Measurements from ENCODE around the gene OR4E1.

Gene OR4E1

DNA sequence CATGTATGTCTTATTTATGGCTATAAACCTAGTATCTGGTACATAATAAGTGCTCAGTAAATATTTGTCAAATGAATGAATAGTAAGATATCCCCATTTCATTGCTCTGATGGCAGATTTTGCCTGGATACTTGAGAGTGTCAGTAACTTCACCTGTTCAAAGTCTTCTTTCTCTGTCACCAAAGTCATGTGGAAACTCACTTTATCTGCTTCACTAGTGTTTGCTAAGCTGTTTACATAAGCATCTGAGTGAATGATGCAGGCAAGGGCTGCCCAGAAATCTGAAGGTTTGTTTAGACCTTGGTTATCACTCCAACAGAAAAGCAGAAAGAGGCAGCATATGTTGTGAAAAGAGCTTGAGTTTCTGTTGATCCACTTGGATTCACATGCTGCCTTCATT is 4.3 kb downstream of the OR4E1 start:
- Histone ChIP-seq H3K4me3 (replicated peaks; ENCODE audit: insufficient read depth, low read length) (no peak overlapping the region), H3K27me3 (ENCODE audit: insufficient read depth, poor library complexity, severe bottlenecking) (no peaks in the 10 kb centered on the region), H3K27ac (replicated peaks) (no peak overlapping the region)
- TF ChIP-seq SPI1 (IDR thresholded peaks at IDR 0.05; ENCODE audit: borderline replicate concordance, low read depth): no peak
- TF ChIP-seq, protein P1, sequence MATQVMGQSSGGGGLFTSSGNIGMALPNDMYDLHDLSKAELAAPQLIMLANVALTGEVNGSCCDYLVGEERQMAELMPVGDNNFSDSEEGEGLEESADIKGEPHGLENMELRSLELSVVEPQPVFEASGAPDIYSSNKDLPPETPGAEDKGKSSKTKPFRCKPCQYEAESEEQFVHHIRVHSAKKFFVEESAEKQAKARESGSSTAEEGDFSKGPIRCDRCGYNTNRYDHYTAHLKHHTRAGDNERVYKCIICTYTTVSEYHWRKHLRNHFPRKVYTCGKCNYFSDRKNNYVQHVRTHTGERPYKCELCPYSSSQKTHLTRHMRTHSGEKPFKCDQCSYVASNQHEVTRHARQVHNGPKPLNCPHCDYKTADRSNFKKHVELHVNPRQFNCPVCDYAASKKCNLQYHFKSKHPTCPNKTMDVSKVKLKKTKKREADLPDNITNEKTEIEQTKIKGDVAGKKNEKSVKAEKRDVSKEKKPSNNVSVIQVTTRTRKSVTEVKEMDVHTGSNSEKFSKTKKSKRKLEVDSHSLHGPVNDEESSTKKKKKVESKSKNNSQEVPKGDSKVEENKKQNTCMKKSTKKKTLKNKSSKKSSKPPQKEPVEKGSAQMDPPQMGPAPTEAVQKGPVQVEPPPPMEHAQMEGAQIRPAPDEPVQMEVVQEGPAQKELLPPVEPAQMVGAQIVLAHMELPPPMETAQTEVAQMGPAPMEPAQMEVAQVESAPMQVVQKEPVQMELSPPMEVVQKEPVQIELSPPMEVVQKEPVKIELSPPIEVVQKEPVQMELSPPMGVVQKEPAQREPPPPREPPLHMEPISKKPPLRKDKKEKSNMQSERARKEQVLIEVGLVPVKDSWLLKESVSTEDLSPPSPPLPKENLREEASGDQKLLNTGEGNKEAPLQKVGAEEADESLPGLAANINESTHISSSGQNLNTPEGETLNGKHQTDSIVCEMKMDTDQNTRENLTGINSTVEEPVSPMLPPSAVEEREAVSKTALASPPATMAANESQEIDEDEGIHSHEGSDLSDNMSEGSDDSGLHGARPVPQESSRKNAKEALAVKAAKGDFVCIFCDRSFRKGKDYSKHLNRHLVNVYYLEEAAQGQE (IDR thresholded peaks at IDR 0.05; ENCODE audit: insufficient replicate concordance, low read depth): no peak
- TF ChIP-seq GABPA (IDR thresholded peaks at IDR 0.05; ENCODE audit: low read depth): no peak
- TF ChIP-seq, protein P2, sequence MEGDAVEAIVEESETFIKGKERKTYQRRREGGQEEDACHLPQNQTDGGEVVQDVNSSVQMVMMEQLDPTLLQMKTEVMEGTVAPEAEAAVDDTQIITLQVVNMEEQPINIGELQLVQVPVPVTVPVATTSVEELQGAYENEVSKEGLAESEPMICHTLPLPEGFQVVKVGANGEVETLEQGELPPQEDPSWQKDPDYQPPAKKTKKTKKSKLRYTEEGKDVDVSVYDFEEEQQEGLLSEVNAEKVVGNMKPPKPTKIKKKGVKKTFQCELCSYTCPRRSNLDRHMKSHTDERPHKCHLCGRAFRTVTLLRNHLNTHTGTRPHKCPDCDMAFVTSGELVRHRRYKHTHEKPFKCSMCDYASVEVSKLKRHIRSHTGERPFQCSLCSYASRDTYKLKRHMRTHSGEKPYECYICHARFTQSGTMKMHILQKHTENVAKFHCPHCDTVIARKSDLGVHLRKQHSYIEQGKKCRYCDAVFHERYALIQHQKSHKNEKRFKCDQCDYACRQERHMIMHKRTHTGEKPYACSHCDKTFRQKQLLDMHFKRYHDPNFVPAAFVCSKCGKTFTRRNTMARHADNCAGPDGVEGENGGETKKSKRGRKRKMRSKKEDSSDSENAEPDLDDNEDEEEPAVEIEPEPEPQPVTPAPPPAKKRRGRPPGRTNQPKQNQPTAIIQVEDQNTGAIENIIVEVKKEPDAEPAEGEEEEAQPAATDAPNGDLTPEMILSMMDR (IDR thresholded peaks at IDR 0.05; ENCODE audit: insufficient read depth, low read length): no peak
- no peak for TF ChIP-seq POLR2AphosphoS5 (IDR thresholded peaks at IDR 0.05; ENCODE audit: low read depth)
- no peak for DNase-seq (ENCODE audit: low read depth in 1 of 2, low spot score in 1 of 2)

DNA sequence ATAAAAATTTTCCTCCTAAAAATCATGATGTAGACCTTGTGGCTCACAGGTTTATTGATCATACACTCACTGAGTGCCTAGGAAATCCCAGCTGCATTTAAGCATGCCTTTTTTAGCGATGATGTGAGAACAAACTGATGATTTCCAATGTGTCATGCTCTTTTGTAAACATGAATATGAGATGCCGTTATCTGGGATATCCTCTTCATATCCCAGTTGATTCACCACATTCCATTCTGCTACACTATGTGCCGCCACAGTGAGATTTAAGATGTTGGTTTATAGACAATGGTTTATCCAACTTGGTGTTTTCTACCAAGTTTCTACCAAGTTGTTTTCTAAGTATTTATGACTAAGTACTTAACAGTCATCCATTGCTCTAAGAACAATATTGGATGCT is 5.2 kb downstream of the OR4E1 start:
- TF ChIP-seq SPI1 (IDR thresholded peaks at IDR 0.05; ENCODE audit: borderline replicate concordance, low read depth) (no peak), POLR2AphosphoS5 (IDR thresholded peaks at IDR 0.05; ENCODE audit: low read depth) (no peak), GABPA (IDR thresholded peaks at IDR 0.05; ENCODE audit: low read depth) (no peak)
- TF ChIP-seq, protein P2 (IDR thresholded peaks at IDR 0.05; ENCODE audit: insufficient read depth, low read length): no peak
- TF ChIP-seq, protein P1 (IDR thresholded peaks at IDR 0.05; ENCODE audit: insufficient replicate concordance, low read depth): no peak
- no peaks in the 10 kb centered on the region for H3K27me3 ChIP-seq (ENCODE audit: insufficient read depth, poor library complexity, severe bottlenecking)
- no peak for DNase-seq (ENCODE audit: low read depth in 1 of 2, low spot score in 1 of 2)

DNA sequence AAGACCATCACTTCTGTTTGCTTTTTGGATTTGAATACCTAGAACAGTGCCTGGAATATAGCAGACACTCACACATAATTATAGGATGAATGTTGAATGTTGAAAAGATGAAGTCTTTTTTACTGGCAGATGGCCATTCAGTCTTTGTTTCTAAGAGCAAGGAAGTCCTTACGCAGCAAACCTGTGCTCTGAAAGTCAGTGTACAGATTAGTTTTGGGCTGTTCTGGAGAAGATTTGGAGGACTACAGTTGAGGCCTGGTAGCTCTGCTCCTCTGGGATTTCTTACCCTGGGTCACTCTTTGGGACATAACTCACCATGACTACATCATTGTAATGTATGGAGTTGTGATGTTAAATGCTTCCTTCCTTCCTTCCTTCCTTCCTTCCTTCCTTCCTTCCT is 16.6 kb downstream of the OR4E1 start:
- Histone ChIP-seq H3K27ac (replicated peaks) (no peak overlapping the region), H3K4me3 (replicated peaks; ENCODE audit: insufficient read depth, low read length) (no peak overlapping the region), H3K27me3 (ENCODE audit: insufficient read depth, poor library complexity, severe bottlenecking) (no peaks in the 10 kb centered on the region)
- TF ChIP-seq, protein P2 (IDR thresholded peaks at IDR 0.05; ENCODE audit: insufficient read depth, low read length): no peak
- TF ChIP-seq POLR2AphosphoS5 (IDR thresholded peaks at IDR 0.05; ENCODE audit: low read depth) (no peak), SPI1 (IDR thresholded peaks at IDR 0.05; ENCODE audit: borderline replicate concordance, low read depth) (no peak), GABPA (IDR thresholded peaks at IDR 0.05; ENCODE audit: low read depth) (no peak)
- TF ChIP-seq, protein P1 (IDR thresholded peaks at IDR 0.05; ENCODE audit: insufficient replicate concordance, low read depth): no peak
- no peak for DNase-seq (ENCODE audit: low read depth in 1 of 2, low spot score in 1 of 2)

More for the DNA sequence above, 5.2 kb downstream of the OR4E1 start:
- Histone ChIP-seq H3K4me3 (replicated peaks; ENCODE audit: insufficient read depth, low read length) (no peak overlapping the region), H3K27ac (replicated peaks) (no peak overlapping the region)

All from HL-60 (cell line).